GM18508 (cell line): ENCODE measurements around the gene PER2.

Experiments used
- ATAC-seq: cut with Tn5 transposase; IDR thresholded peaks from one replicate; pipeline ENCODE4 v1.9.1; 2021; ENCODE audit warnings: moderate number of reproducible peaks; ENCODE audit not compliant: insufficient read depth, unreplicated experiment

PER2 gene

GRCh38 chr2:238202326-238203093 is 85.9 kb downstream of the PER2 start:
- ATAC-seq = no peak
